PC-9 (cell line): Measurements from ENCODE around the gene AMDHD2. TPM values are rescaled to one million over a fixed set of nuclear protein-coding genes. Genes with fewer than 3 reads are reported as not detected.

Experiments used
- BruUV-seq: library from RNA; stranded (reverse); fragments of 400-500 nt; replicated peaks from 2 replicates; lab custom pipeline; 2021; lab: Mats Ljungman, UMichigan
- CTCF ChIA-PET: fragments of 300-600 bp; sonication (Branson Sonifier 250); formaldehyde crosslinking; loops from one replicate; lab custom pipeline; 2022; ENCODE audit warnings: antibody characterized with exemption; lab: Charles Lee
- POLR2A ChIA-PET: fragments of 300-600 bp; sonication (Branson Sonifier 250); formaldehyde crosslinking; loops from one replicate; lab custom pipeline; 2022; ENCODE audit warnings: antibody characterized with exemption; ENCODE audit not compliant: unreplicated experiment; lab: Charles Lee
- DNase-seq, 2 experiments: peaks; one replicate each; pipeline versions ENCODE4 v3.0.0 to v3.0.0-alpha.2; 2015 to 2022; ENCODE audit warnings: mixed read lengths in 1 of 2
- H2AFZ ChIP-seq: fragments of 200-600 bp; sonication (generic); 2 replicates; pipeline ENCODE4 v1.8.1; 2017; ENCODE audit warnings: antibody characterized with exemption
- H3F3A ChIP-seq: fragments of 200-600 bp; sonication (generic); 2 replicates; pipeline ENCODE4 v1.8.1; 2017; ENCODE audit warnings: antibody characterized with exemption, mild to moderate bottlenecking, low read depth; ENCODE audit not compliant: insufficient read depth
- H3K27ac ChIP-seq: fragments of 200-600 bp; sonication (generic); 2 replicates; pipeline ENCODE4 v1.6.1; 2016; ENCODE audit warnings: mixed run types
- H3K27me3 ChIP-seq: fragments of 200-600 bp; sonication (generic); 2 replicates; pipeline ENCODE4 v1.6.1; 2016; ENCODE audit warnings: low read depth, mixed run types; ENCODE audit not compliant: insufficient read depth
- H3K36me3 ChIP-seq: fragments of 200-600 bp; sonication (generic); 2 replicates; pipeline ENCODE4 v1.6.1; 2016; ENCODE audit warnings: low read depth, mixed run types
- H3K4me1 ChIP-seq: fragments of 200-600 bp; sonication (generic); replicated peaks from 2 replicates; pipeline ENCODE4 v1.6.1; 2016; ENCODE audit warnings: mixed run types; ENCODE audit not compliant: insufficient read depth
- H3K4me2 ChIP-seq: fragments of 200-600 bp; sonication (generic); 2 replicates; pipeline ENCODE4 v1.6.1; 2017; ENCODE audit warnings: mixed run types
- H3K4me3 ChIP-seq: fragments of 200-600 bp; sonication (generic); 2 replicates; pipeline ENCODE4 v1.6.1; 2016; ENCODE audit warnings: mixed run types
- H3K79me2 ChIP-seq: fragments of 200-600 bp; sonication (generic); 2 replicates; pipeline ENCODE4 v1.6.1; 2017; ENCODE audit warnings: low read depth, mixed run types
- H3K9me2 ChIP-seq: fragments of 200-600 bp; sonication (generic); 2 replicates; pipeline ENCODE4 v1.8.1; 2017; ENCODE audit warnings: mild to moderate bottlenecking; ENCODE audit not compliant: insufficient read depth
- H3K9me3 ChIP-seq: fragments of 200-600 bp; sonication (generic); 2 replicates; pipeline ENCODE4 v1.8.1; 2016; ENCODE audit warnings: low read depth; ENCODE audit not compliant: insufficient read depth
- H4K20me1 ChIP-seq: fragments of 200-600 bp; sonication (generic); 2 replicates; pipeline ENCODE4 v1.8.1; 2017; ENCODE audit not compliant: insufficient read depth
- CTCF ChIP-seq: fragments of 200-600 bp; sonication (generic); conservative IDR thresholded peaks from 2 replicates; pipeline ENCODE4 v1.6.1; 2017; ENCODE audit warnings: mixed run types, antibody characterized with exemption, mild to moderate bottlenecking, moderate library complexity
- EZH2 ChIP-seq: fragments of 200-600 bp; sonication (generic); IDR thresholded peaks from 2 replicates; pipeline ENCODE4 v1.8.0; 2017; ENCODE audit warnings: antibody characterized with exemption, low read depth
- intact Hi-C: fragments of 100-400 bp; cut with micrococcal nuclease; formaldehyde crosslinking; loops from one replicate; pipeline ENCODE4 v1.10.0; 2022; ENCODE audit not compliant: unreplicated experiment
- total RNA-seq: library from RNA; stranded (reverse); gene quantifications from 2 replicates; pipeline ENCODE4 v1.2.3, GENCODE V29; 2021

AMDHD2 gene
- total RNA-seq, 1 experiment from 2014 or later, result 47.9 TPM

- Histone ChIP-seq H3K27ac (no peak overlapping the region), H3K36me3 (no peaks in the 10 kb centered on the region), H3K4me3 (no peak overlapping the region), H3K9me3 (no peaks in the 10 kb centered on the region), H3K4me1 (no peaks in the 10 kb centered on the region), H3F3A (no peaks in the 10 kb centered on the region), H3K9me2 (no peaks in the 10 kb centered on the region), H3K4me2 (no peak overlapping the region), H2AFZ (no peak overlapping the region), H3K27me3 (no peaks in the 10 kb centered on the region), H4K20me1 (no peaks in the 10 kb centered on the region), H3K79me2 (no peaks in the 10 kb centered on the region; the same call in 1 of the 2 replicates)
- ChIA-PET CTCF (no interaction called here), POLR2A (no interaction called here)
- intact Hi-C loops, result no loop called here
- TF ChIP-seq CTCF (no peak), EZH2 (no peak)
- no peak for DNase-seq
- BruUV-seq, result no TSS peak
Observed at GRCh38 chr16:2485811-2486507, 34.2 kb upstream of the AMDHD2 start.

- Histone ChIP-seq H2AFZ (no peak overlapping the region), H3K9me2 (no peaks in the 10 kb centered on the region), H3K4me2 (no peak overlapping the region), H3K79me2 (no peaks in the 10 kb centered on the region; the same call in 1 of the 2 replicates), H3K9me3 (no peaks in the 10 kb centered on the region), H3K27me3 (no peaks in the 10 kb centered on the region), H3K4me1 (no peaks in the 10 kb centered on the region), H3K36me3 (no peaks in the 10 kb centered on the region), H3K4me3 (no peak overlapping the region), H3F3A (no peaks in the 10 kb centered on the region), H3K27ac (no peak overlapping the region), H4K20me1 (no peaks in the 10 kb centered on the region)
- TF ChIP-seq CTCF (no peak), EZH2 (no peak)
- no peak for DNase-seq
- BruUV-seq, result no TSS peak
- ChIA-PET POLR2A (no interaction called here), CTCF (no interaction called here)
- intact Hi-C loops, result no loop called here
Observed at GRCh38 chr16:2486645-2487516, 33.3 kb upstream of the AMDHD2 start.

GRCh38 chr16:2487517-2487842, 32.7 kb upstream of the AMDHD2 start:
- H3K9me3 ChIP-seq, result no peaks in the 10 kb centered on the region
- ChIA-PET CTCF (no interaction called here), POLR2A (no interaction called here)
- no peak overlapping the region for H3K27ac ChIP-seq
- no peaks in the 10 kb centered on the region; the same call in 1 of the 2 replicates for H3K79me2 ChIP-seq
- H3K27me3 ChIP-seq, result no peaks in the 10 kb centered on the region
- no peak overlapping the region for H3K4me2 ChIP-seq
- no peaks in the 10 kb centered on the region for H4K20me1 ChIP-seq
- H3K4me1 ChIP-seq, result no peaks in the 10 kb centered on the region
- no peaks in the 10 kb centered on the region for H3F3A ChIP-seq
- H3K4me3 ChIP-seq, result no peak overlapping the region
- H3K9me2 ChIP-seq, result no peaks in the 10 kb centered on the region
- TF ChIP-seq EZH2 (no peak), CTCF (no peak)
- no peak for DNase-seq
- no TSS peak for BruUV-seq
- no peaks in the 10 kb centered on the region for H3K36me3 ChIP-seq
- intact Hi-C loops, result no loop called here
- H2AFZ ChIP-seq, result no peak overlapping the region
